Ishikawa (cell line): ENCODE measurements around the gene ESPNL.

Source experiments
- CEBPB ChIP-seq: IDR thresholded peaks from 2 replicates; pipeline ENCODE4 v1.6.1; 2012
- CREB1 ChIP-seq: IDR thresholded peaks from 2 replicates; pipeline ENCODE4 v1.6.1; 2012; ENCODE audit warnings: low read depth
- EGR1 ChIP-seq: IDR thresholded peaks from 2 replicates; pipeline ENCODE4 v1.6.1; 2012
- EP300 ChIP-seq: IDR thresholded peaks from 2 replicates; pipeline ENCODE4 v1.6.1; 2012; ENCODE audit warnings: borderline replicate concordance
- FOXM1 ChIP-seq: IDR thresholded peaks from 2 replicates; pipeline ENCODE4 v1.6.1; 2012; ENCODE audit warnings: low read depth, borderline replicate concordance
- NFIC ChIP-seq: IDR thresholded peaks from 2 replicates; pipeline ENCODE4 v1.6.1; 2012
- RAD21 ChIP-seq: IDR thresholded peaks from 2 replicates; pipeline ENCODE4 v1.6.1; 2012; ENCODE audit warnings: low read depth
- TAF1 ChIP-seq: IDR thresholded peaks from 2 replicates; pipeline ENCODE4 v1.6.1; 2012; ENCODE audit warnings: low read depth, mild to moderate bottlenecking
- TCF12 ChIP-seq: IDR thresholded peaks from 2 replicates; pipeline ENCODE4 v1.6.1; 2012; ENCODE audit warnings: low read depth
- TEAD4 ChIP-seq: IDR thresholded peaks from 2 replicates; pipeline ENCODE4 v1.6.1; 2012
- YY1 ChIP-seq: IDR thresholded peaks from 2 replicates; pipeline ENCODE4 v1.6.1; 2012; ENCODE audit warnings: low read depth
- ZBTB7A ChIP-seq: IDR thresholded peaks from 2 replicates; pipeline ENCODE4 v1.6.1; 2012; ENCODE audit warnings: low read depth
- TF ChIP-seq, protein P1 (sequence below): IDR thresholded peaks from 2 replicates; pipeline ENCODE4 v1.6.1; 2012; ENCODE audit warnings: low read depth, mild to moderate bottlenecking
- TF ChIP-seq, protein P2 (sequence below): IDR thresholded peaks from 2 replicates; pipeline ENCODE4 v1.6.1; 2012
- TF ChIP-seq, protein P3 (sequence below): IDR thresholded peaks from 2 replicates; pipeline ENCODE4 v1.6.1; 2012

ESPNL gene

DNA sequence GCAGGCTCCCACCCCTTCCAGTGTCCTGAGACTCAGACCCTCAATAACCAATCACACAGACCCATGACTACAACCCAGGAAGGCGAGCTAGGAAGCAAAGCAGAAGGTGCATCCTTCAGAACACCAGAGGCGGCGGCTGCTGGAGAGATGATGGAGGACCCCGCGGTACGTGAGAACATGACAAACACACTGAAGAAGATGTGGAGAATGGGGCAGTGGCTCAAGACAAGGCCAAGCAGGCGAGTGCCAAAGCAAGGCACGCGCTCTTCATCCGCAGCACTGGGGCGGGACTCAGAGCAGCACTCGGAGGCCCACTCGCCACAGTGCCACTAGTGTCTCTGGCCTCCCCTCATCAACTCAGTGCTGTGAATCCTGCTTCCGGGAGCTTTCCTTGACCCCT, 72.3 kb downstream of the ESPNL start:
- TF ChIP-seq, protein P1, sequence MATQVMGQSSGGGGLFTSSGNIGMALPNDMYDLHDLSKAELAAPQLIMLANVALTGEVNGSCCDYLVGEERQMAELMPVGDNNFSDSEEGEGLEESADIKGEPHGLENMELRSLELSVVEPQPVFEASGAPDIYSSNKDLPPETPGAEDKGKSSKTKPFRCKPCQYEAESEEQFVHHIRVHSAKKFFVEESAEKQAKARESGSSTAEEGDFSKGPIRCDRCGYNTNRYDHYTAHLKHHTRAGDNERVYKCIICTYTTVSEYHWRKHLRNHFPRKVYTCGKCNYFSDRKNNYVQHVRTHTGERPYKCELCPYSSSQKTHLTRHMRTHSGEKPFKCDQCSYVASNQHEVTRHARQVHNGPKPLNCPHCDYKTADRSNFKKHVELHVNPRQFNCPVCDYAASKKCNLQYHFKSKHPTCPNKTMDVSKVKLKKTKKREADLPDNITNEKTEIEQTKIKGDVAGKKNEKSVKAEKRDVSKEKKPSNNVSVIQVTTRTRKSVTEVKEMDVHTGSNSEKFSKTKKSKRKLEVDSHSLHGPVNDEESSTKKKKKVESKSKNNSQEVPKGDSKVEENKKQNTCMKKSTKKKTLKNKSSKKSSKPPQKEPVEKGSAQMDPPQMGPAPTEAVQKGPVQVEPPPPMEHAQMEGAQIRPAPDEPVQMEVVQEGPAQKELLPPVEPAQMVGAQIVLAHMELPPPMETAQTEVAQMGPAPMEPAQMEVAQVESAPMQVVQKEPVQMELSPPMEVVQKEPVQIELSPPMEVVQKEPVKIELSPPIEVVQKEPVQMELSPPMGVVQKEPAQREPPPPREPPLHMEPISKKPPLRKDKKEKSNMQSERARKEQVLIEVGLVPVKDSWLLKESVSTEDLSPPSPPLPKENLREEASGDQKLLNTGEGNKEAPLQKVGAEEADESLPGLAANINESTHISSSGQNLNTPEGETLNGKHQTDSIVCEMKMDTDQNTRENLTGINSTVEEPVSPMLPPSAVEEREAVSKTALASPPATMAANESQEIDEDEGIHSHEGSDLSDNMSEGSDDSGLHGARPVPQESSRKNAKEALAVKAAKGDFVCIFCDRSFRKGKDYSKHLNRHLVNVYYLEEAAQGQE = no peak
- TF ChIP-seq ZBTB7A = no peak
- no peak for TF ChIP-seq TEAD4
- TF ChIP-seq CREB1 = no peak
- no peak for TF ChIP-seq EP300
- TF ChIP-seq RAD21 = no peak
- TF ChIP-seq FOXM1 = no peak
- TF ChIP-seq, protein P2, sequence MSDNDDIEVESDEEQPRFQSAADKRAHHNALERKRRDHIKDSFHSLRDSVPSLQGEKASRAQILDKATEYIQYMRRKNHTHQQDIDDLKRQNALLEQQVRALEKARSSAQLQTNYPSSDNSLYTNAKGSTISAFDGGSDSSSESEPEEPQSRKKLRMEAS = no peak
- TF ChIP-seq YY1 = no peak
- no peak for TF ChIP-seq TAF1
- TF ChIP-seq, protein P3, sequence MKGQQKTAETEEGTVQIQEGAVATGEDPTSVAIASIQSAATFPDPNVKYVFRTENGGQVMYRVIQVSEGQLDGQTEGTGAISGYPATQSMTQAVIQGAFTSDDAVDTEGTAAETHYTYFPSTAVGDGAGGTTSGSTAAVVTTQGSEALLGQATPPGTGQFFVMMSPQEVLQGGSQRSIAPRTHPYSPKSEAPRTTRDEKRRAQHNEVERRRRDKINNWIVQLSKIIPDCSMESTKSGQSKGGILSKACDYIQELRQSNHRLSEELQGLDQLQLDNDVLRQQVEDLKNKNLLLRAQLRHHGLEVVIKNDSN = no peak

DNA sequence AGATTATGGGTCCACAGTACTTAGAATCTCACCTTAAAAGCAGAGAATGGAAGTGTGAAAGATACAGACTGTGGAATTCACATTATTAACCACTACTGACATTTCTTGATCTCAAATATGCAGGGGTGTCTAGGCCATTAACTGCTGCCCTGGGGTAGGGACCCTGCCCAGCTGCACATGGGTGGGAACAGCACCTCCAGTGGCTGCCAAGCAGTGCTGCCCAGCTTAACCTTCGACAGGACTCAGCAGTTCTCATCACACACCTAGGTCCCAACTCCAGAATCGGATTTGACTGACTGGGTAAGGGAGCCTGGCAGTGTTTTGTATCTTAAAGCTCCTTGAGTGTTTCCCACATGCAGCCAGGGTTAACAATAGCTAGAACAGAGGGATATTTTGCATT, 73.6 kb downstream of the ESPNL start:
- peak; percentile 16; the same call in 1 of the 2 replicates for TF ChIP-seq RAD21
- TF ChIP-seq, protein P3 = no peak

DNA sequence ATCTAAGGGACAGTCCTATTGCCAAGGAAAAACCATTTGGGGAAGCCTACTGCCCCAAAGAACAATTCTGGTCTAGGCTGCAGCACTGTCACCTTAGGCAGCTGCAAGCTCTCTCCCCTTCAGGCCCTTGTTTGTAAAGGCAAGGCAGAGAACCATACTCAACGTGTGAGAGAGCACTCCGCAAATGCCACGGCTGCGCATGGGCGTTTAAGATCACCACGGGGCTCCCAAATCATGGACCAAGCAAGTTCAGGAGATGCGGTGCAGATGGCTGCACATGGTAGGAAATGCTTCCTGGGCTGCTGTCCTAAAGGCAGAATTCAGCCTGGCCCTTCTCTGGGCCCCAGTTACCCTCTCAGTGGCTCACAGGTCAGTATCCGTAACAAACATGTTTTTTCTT, 74.2 kb downstream of the ESPNL start:
- no peak for TF ChIP-seq EP300
- no peak for TF ChIP-seq TCF12
- TF ChIP-seq TEAD4 = no peak
- TF ChIP-seq EGR1 = no peak
- no peak for TF ChIP-seq TAF1
- TF ChIP-seq CREB1 = no peak
- no peak for TF ChIP-seq FOXM1
- TF ChIP-seq ZBTB7A = no peak
- TF ChIP-seq CEBPB = no peak
- TF ChIP-seq RAD21 = no peak
- TF ChIP-seq, protein P2 = no peak
- TF ChIP-seq, protein P1 = no peak

DNA sequence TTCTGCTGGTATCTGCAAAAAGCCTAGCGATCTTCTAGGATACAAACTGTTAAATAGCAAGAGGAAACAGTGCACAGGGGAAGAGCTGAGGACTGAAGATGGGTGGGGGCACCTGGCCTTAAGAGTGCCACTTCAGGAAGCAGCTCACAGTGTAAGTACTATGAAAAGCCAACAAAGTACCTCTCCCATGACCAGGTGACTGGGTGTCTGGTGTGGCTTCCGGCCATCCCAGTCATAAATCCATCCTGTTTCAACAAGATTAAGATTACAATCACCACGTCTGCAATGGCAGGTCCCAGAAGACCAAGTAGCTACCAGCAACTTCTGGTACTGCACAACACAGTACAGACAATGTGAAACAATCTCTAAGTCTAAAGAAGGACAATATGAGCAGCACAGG, 74.6 kb downstream of the ESPNL start:
- no peak for TF ChIP-seq TEAD4
- no peak for TF ChIP-seq TAF1

DNA sequence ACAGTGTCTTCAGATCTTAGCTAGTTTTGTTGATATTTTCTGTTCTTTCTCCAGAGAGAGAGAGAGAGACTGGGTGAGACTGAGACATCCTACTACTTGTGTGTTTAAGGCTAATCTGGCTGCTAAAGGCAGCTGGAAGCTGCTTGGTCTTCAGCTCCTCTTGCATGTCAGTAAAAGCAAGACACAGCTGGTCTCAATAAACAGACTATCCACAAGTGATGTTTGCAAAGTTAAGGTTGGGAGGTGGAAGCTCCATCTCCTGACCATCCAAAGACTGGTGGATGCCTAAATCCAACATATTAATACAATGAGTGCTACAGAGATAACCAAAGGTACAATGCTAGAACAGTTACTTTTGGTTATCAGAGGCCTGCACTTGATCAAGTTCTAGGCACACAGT, 76.5 kb downstream of the ESPNL start:
- TF ChIP-seq, protein P1 = no peak
- TF ChIP-seq, protein P3 = no peak
- no peak for TF ChIP-seq ZBTB7A
- TF ChIP-seq TEAD4 = no peak
- no peak for TF ChIP-seq YY1
- TF ChIP-seq TAF1 = no peak
- no peak for TF ChIP-seq FOXM1
- no peak for TF ChIP-seq NFIC
- TF ChIP-seq CREB1 = no peak
- TF ChIP-seq EGR1 = no peak
- TF ChIP-seq, protein P2 = no peak
